Central memory CD4-positive, alpha-beta T cell (primary cell): ENCODE results near the gene PRDM16.

Experiments
- DNase-seq: peaks from one replicate; pipeline ENCODE4 v3.0.0; 2022

Gene PRDM16

GRCh38 chr1:3070644-3071564 is 1.9 kb downstream of the PRDM16 start:
- DNase-seq: no peak

GRCh38 chr1:3071565-3072390 is 2.8 kb downstream of the PRDM16 start:
- DNase-seq: no peak

- DNase-seq: no peak
These were observed 3.6 kb downstream of the PRDM16 start for GRCh38 chr1:3072391-3073185.

GRCh38 chr1:3073186-3073488 is 4.1 kb downstream of the PRDM16 start:
- DNase-seq: no peak

- no peak for DNase-seq
These were observed 4.7 kb downstream of the PRDM16 start for GRCh38 chr1:3073489-3074296.

- DNase-seq: no peak
These were observed 5.3 kb downstream of the PRDM16 start for GRCh38 chr1:3074297-3074741.

DNA sequence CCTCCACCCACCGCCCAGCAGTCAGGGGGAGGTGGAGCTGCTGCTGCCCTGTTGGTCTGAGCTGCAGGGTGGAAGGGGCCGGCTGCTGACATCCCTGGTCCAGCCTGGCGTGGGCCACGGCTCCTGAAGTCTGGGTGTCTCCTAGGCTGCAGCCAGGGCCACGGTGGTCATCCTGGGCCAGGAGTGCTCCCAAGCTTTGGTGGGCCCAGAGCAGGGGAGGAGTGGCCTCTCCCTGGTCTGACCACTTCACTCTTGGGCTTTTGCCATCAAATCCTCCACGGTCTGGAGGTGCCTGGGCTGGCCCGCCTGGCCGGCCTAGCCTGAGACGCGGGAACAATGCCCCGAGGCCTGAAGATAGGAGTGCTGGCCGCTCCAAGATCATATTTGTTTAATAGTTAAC is 5.8 kb downstream of the PRDM16 start:
- no peak for DNase-seq

DNA sequence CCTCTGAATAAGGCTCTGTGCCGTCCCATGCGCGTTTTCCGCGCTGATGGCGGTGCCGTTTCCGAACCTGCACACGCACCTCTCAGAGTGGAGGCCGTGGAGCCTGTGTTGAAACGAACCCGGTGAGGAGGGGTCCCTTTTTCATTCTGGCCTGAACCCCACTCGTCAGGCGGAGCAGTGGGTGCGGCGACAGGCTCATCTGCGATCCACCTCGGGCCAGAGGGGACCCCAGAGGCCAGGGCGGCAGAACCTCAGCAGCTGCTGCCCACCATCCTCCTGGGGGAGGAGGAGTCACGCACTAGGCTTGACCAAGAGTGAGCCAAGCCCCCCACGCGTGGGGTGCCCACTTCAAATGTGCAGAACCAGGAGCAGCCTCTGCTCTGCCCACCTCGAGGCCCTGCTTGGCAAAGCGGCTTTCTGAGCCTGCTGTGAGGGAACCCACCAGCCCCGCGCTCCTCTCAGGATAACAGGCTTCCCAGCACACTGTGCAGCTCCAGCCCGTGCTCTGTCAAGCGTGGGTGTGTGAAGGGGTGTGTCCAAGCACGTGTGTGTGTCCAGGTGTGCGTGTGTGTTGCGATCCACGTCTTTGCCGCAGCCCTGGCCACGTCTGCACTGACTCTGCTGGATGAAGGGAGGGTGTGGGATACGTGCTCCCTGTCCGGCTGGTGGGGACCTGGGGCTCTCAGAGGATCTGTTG is 6.8 kb downstream of the PRDM16 start:
- no peak for DNase-seq

GRCh38 chr1:3076363-3076740 is 7.3 kb downstream of the PRDM16 start:
- no peak for DNase-seq

- DNase-seq: no peak
These were observed 8.1 kb downstream of the PRDM16 start for GRCh38 chr1:3077081-3077480.

GRCh38 chr1:3077561-3077960 is 8.6 kb downstream of the PRDM16 start:
- no peak for DNase-seq

DNA sequence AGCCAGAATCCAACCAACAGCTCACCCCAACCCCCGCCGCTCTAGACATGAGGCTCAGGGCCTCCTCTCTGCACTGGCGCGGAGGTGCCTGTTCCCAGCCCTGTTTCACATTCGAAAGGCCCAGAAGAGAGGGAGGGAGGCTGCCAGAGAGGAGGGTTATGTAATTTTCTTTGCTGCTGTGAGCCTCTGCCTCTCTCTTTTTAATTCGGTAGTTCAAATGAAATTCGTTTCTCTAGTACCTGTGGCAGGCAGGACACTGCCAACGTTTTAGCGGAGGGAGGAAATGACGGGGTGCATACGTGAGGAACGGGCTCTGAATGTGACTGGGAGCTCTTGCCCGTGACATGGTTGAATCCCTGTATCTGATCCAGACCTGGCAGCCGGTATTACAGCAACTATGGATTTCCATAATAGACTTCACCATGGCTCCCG is 9.4 kb downstream of the PRDM16 start:
- no peak for DNase-seq

GRCh38 chr1:3078871-3079270 is 9.9 kb downstream of the PRDM16 start:
- DNase-seq: no peak

- no peak for DNase-seq
These were observed 10.5 kb downstream of the PRDM16 start for GRCh38 chr1:3079381-3080052.

GRCh38 chr1:3080053-3080955 is 11.3 kb downstream of the PRDM16 start:
- DNase-seq: no peak

GRCh38 chr1:3081171-3081683 is 12.2 kb downstream of the PRDM16 start:
- no peak for DNase-seq

GRCh38 chr1:3082051-3082450 is 13.0 kb downstream of the PRDM16 start:
- no peak for DNase-seq

GRCh38 chr1:3082571-3083516 is 13.8 kb downstream of the PRDM16 start:
- no peak for DNase-seq
